IPS-20b (cell line): ENCODE data around the gene AGR2.

Experiments
- H3K27ac ChIP-seq: one replicate; pipeline ENCODE4 v1.5.1; 2013; ENCODE audit warnings: low read length
- H3K27me3 ChIP-seq: 2 replicates; pipeline ENCODE4 v1.6.1; 2013; ENCODE audit warnings: mild to moderate bottlenecking, low read length, inconsistent platforms; ENCODE audit not compliant: insufficient read depth
- H3K36me3 ChIP-seq: 2 replicates; pipeline ENCODE4 v1.6.1; 2013; ENCODE audit warnings: low read depth, mild to moderate bottlenecking, inconsistent platforms, low read length, moderate library complexity; ENCODE audit not compliant: insufficient read depth
- H3K4me1 ChIP-seq: 2 replicates; pipeline ENCODE4 v1.6.1; 2013; ENCODE audit warnings: mild to moderate bottlenecking, control low read depth, inconsistent platforms, low read length, moderate library complexity; ENCODE audit not compliant: insufficient read depth
- H3K4me3 ChIP-seq: 2 replicates; pipeline ENCODE4 v1.5.1; 2013; ENCODE audit warnings: mild to moderate bottlenecking, low read length, inconsistent platforms
- H3K9ac ChIP-seq: 2 replicates; pipeline ENCODE4 v1.6.1; 2013; ENCODE audit warnings: low read depth, mild to moderate bottlenecking, inconsistent platforms, low read length, moderate library complexity
- H3K9me3 ChIP-seq: 2 replicates; pipeline ENCODE4 v1.6.1; 2013; ENCODE audit warnings: mild to moderate bottlenecking, low read depth, low read length, inconsistent platforms; ENCODE audit not compliant: insufficient read depth

The AGR2 gene

GRCh38 chr7:16811551-16811950, 6.8 kb upstream of the AGR2 start:
- no peaks in the 10 kb centered on the region for H3K27me3 ChIP-seq
- no peak overlapping the region for H3K9ac ChIP-seq
- H3K4me1 ChIP-seq = no peaks in the 10 kb centered on the region
- no peaks in the 10 kb centered on the region for H3K9me3 ChIP-seq
- H3K36me3 ChIP-seq = no peaks in the 10 kb centered on the region
- no peak overlapping the region for H3K27ac ChIP-seq
- no peak overlapping the region for H3K4me3 ChIP-seq

GRCh38 chr7:16810573-16810972, 5.8 kb upstream of the AGR2 start:
- Histone ChIP-seq H3K4me1 (no peaks in the 10 kb centered on the region), H3K27ac (no peak overlapping the region), H3K36me3 (no peaks in the 10 kb centered on the region), H3K9ac (no peak overlapping the region), H3K27me3 (no peaks in the 10 kb centered on the region), H3K9me3 (no peaks in the 10 kb centered on the region), H3K4me3 (no peak overlapping the region)

GRCh38 chr7:16810112-16810511, 5.3 kb upstream of the AGR2 start:
- H3K4me1 ChIP-seq = no peaks in the 10 kb centered on the region
- no peak overlapping the region for H3K9ac ChIP-seq
- H3K27ac ChIP-seq = no peak overlapping the region
- no peaks in the 10 kb centered on the region for H3K27me3 ChIP-seq
- no peak overlapping the region for H3K4me3 ChIP-seq
- H3K36me3 ChIP-seq = no peaks in the 10 kb centered on the region
- no peaks in the 10 kb centered on the region for H3K9me3 ChIP-seq

GRCh38 chr7:16805441-16805840, 642 bp upstream of the AGR2 start:
- no peak overlapping the region for H3K9ac ChIP-seq
- H3K27ac ChIP-seq = no peak overlapping the region
- no peaks in the 10 kb centered on the region for H3K4me1 ChIP-seq
- no peaks in the 10 kb centered on the region for H3K36me3 ChIP-seq
- H3K9me3 ChIP-seq = no peaks in the 10 kb centered on the region
- H3K4me3 ChIP-seq = no peak overlapping the region
- no peaks in the 10 kb centered on the region for H3K27me3 ChIP-seq

GRCh38 chr7:16803881-16804673, 722 bp downstream of the AGR2 start:
- no peak overlapping the region for H3K27ac ChIP-seq
- no peaks in the 10 kb centered on the region for H3K4me1 ChIP-seq
- no peaks in the 10 kb centered on the region for H3K27me3 ChIP-seq
- H3K36me3 ChIP-seq = no peaks in the 10 kb centered on the region
- H3K9me3 ChIP-seq = no peaks in the 10 kb centered on the region
- H3K4me3 ChIP-seq = no peak overlapping the region
- no peak overlapping the region for H3K9ac ChIP-seq

GRCh38 chr7:16803125-16803524, 1.7 kb downstream of the AGR2 start:
- Histone ChIP-seq H3K4me3 (no peak overlapping the region), H3K36me3 (no peaks in the 10 kb centered on the region), H3K4me1 (no peaks in the 10 kb centered on the region), H3K27me3 (no peaks in the 10 kb centered on the region), H3K9ac (no peak overlapping the region), H3K27ac (no peak overlapping the region), H3K9me3 (no peaks in the 10 kb centered on the region)

- H3K4me3 ChIP-seq = no peak overlapping the region
- no peaks in the 10 kb centered on the region for H3K4me1 ChIP-seq
- no peak overlapping the region for H3K9ac ChIP-seq
- H3K27me3 ChIP-seq = no peaks in the 10 kb centered on the region
- H3K36me3 ChIP-seq = no peaks in the 10 kb centered on the region
- no peaks in the 10 kb centered on the region for H3K9me3 ChIP-seq
- H3K27ac ChIP-seq = no peak overlapping the region
These were observed 3.2 kb downstream of the AGR2 start for GRCh38 chr7:16801579-16801978.

GRCh38 chr7:16801111-16801542, 3.7 kb downstream of the AGR2 start:
- no peak overlapping the region for H3K9ac ChIP-seq
- H3K27ac ChIP-seq = no peak overlapping the region
- no peaks in the 10 kb centered on the region for H3K27me3 ChIP-seq
- no peaks in the 10 kb centered on the region for H3K4me1 ChIP-seq
- no peak overlapping the region for H3K4me3 ChIP-seq
- H3K9me3 ChIP-seq = no peaks in the 10 kb centered on the region
- no peaks in the 10 kb centered on the region for H3K36me3 ChIP-seq

GRCh38 chr7:16795624-16796023, 9.2 kb downstream of the AGR2 start:
- no peaks in the 10 kb centered on the region for H3K9me3 ChIP-seq
- no peak overlapping the region for H3K27ac ChIP-seq
- H3K4me3 ChIP-seq = no peak overlapping the region
- no peak overlapping the region for H3K9ac ChIP-seq
- H3K4me1 ChIP-seq = no peaks in the 10 kb centered on the region
- H3K27me3 ChIP-seq = no peaks in the 10 kb centered on the region
- H3K36me3 ChIP-seq = no peaks in the 10 kb centered on the region

GRCh38 chr7:16794986-16795385, 9.8 kb downstream of the AGR2 start:
- Histone ChIP-seq H3K4me1 (no peaks in the 10 kb centered on the region), H3K27me3 (no peaks in the 10 kb centered on the region), H3K4me3 (no peak overlapping the region), H3K9me3 (no peaks in the 10 kb centered on the region), H3K36me3 (no peaks in the 10 kb centered on the region), H3K27ac (no peak overlapping the region), H3K9ac (no peak overlapping the region)

GRCh38 chr7:16791905-16792698, 12.7 kb downstream of the AGR2 start:
- H3K27ac ChIP-seq = no peak overlapping the region
- H3K9me3 ChIP-seq = no peaks in the 10 kb centered on the region
- H3K9ac ChIP-seq = no peak overlapping the region
- H3K4me3 ChIP-seq = no peak overlapping the region
- H3K27me3 ChIP-seq = no peaks in the 10 kb centered on the region
- no peaks in the 10 kb centered on the region for H3K4me1 ChIP-seq
- no peaks in the 10 kb centered on the region for H3K36me3 ChIP-seq

- Histone ChIP-seq H3K4me3 (no peak overlapping the region), H3K27ac (no peak overlapping the region), H3K36me3 (no peaks in the 10 kb centered on the region), H3K9ac (no peak overlapping the region), H3K27me3 (no peaks in the 10 kb centered on the region), H3K4me1 (no peaks in the 10 kb centered on the region), H3K9me3 (no peaks in the 10 kb centered on the region)
These were observed 13.7 kb downstream of the AGR2 start for GRCh38 chr7:16791071-16791470.
